ENCODE data around the gene AP1S3.

GRCh38 chr2:223826995-223827394 is 10.4 kb downstream of the AP1S3 start:
- TF ChIP-seq CTCF (conservative IDR thresholded peaks at IDR 0.05; ENCODE audit: low read length): no peak
- no peak for TF ChIP-seq EZH2phosphoT487 (IDR thresholded peaks at IDR 0.05; ENCODE audit: borderline replicate concordance)

Data from Loucy (cell line).